Activated CD4-positive, alpha-beta memory T cell treated with anti-CD3 and anti-CD28 coated beads, Interleukin-2, amount 10 ng/mL, durations not matched to agents 7 days and 5 days (primary cell): ENCODE data around the gene SNAI1. TPM values are rescaled to one million over a fixed set of nuclear protein-coding genes. Genes with fewer than 3 reads are reported as not detected.

Source experiments
- CTCF ChIA-PET: fragments of 350-600 bp; sonication (Branson Sonifier 250); formaldehyde crosslinking; loops from one replicate; lab custom pipeline; 2021; ENCODE audit warnings: antibody characterized with exemption, inconsistent platforms; lab: Charles Lee
- POLR2A ChIA-PET: fragments of 350-600 bp; sonication (Branson Sonifier 250); formaldehyde crosslinking; loops from one replicate; lab custom pipeline; 2021; ENCODE audit warnings: antibody characterized with exemption; lab: Charles Lee
- DNase-seq: peaks from one replicate; pipeline ENCODE4 v3.0.0-alpha.2; 2020
- H3K27ac Mint-ChIP-seq: one replicate; pipeline ENCODE4 v1.8.0; 2021; ENCODE audit warnings: mild to moderate bottlenecking, mixed read lengths
- H3K27me3 Mint-ChIP-seq: one replicate; pipeline ENCODE4 v1.8.0; 2021; ENCODE audit warnings: mixed read lengths
- H3K36me3 Mint-ChIP-seq: one replicate; pipeline ENCODE4 v1.8.0; 2021; ENCODE audit warnings: low read depth, mixed read lengths
- H3K4me1 Mint-ChIP-seq: one replicate; pipeline ENCODE4 v1.8.0; 2021; ENCODE audit warnings: mixed read lengths
- H3K4me3 Mint-ChIP-seq: one replicate; pipeline ENCODE4 v1.8.0; 2021; ENCODE audit warnings: mild to moderate bottlenecking, mixed read lengths
- H3K9me3 Mint-ChIP-seq: one replicate; pipeline ENCODE4 v1.8.0; 2021; ENCODE audit warnings: mixed read lengths
- total RNA-seq, 2 experiments: library from RNA; stranded (reverse); gene quantifications; one replicate each; pipeline ENCODE4 v1.2.3, GENCODE V29; 2021

SNAI1 gene
- total RNA-seq, 2 experiments from 2014 or later, result 0.28 to 0.38 TPM

DNA sequence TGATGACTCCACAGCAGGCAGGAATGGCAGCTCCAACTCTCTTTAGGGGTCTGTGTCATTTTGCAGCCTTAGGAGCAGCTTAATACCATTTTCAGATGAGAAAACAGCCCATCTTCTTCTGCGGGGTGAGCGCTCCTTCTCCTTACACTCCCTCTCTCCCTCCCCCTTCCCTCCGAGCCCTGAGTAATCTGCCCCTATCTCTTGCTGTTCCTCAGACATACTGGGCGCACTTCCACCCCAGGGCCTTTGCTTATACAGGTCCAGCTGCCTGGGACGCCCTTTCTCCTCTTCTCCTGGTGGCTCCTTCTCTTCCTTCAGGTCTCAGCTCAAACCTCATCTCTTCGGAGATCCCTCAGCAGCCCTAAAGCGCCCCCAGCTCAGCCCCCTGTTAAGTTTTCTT is 54.8 kb downstream of the SNAI1 start:
- H3K9me3 Mint-ChIP-seq, result no peaks in the 10 kb centered on the region
- no peak overlapping the region for H3K27ac Mint-ChIP-seq
- H3K36me3 Mint-ChIP-seq, result no peaks in the 10 kb centered on the region
- POLR2A ChIA-PET, result interaction anchor here (1.4 kb wide), 1 partner anchor 12 kb away, joined by 4 read pairs; no protein-coding TSS in a partner anchor
- H3K4me3 Mint-ChIP-seq, result no peak overlapping the region
- no peaks in the 10 kb centered on the region for H3K4me1 Mint-ChIP-seq
- CTCF ChIA-PET, result interaction anchor here (2.4 kb wide), 1 partner anchor 34 kb away, joined by 14 read pairs; no protein-coding TSS in a partner anchor
- H3K27me3 Mint-ChIP-seq, result no peaks in the 10 kb centered on the region
- DNase-seq, result no peak

DNA sequence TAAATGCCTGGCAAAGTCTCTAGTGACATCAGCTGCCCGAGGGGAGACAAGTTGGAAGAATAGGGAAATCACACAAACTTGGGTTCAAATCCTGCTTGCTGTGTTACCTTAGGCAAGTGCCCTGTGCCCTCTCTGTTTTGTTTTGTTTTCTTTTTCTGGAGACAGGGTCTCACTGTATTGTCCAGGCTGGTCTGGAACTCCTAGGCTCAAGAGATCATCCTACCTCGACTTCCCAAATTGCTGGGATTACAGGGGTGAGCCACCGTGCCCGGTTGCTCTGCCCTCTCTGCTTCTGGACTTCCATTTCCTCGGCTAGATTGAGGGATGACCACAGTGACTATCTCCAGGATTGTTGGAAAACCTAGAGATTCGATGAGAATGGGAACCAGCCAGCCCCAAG is 55.4 kb downstream of the SNAI1 start:
- DNase-seq, result no peak
- no peaks in the 10 kb centered on the region for H3K36me3 Mint-ChIP-seq
- H3K4me3 Mint-ChIP-seq, result no peak overlapping the region
- no peak overlapping the region for H3K27ac Mint-ChIP-seq
- H3K4me1 Mint-ChIP-seq, result no peaks in the 10 kb centered on the region
- no peaks in the 10 kb centered on the region for H3K9me3 Mint-ChIP-seq
- no peaks in the 10 kb centered on the region for H3K27me3 Mint-ChIP-seq
- ChIA-PET POLR2A (no interaction called here), CTCF (interaction anchor here (2.4 kb wide), 1 partner anchor 33 kb away, joined by 14 read pairs; no protein-coding TSS in a partner anchor)

Other genes with a start within 250 kb of the SNAI1 start
- gene SLC9A8, start 170.2 kb upstream of the SNAI1 start, total RNA-seq, result 10 to 100 TPM; 18.0 to 21.0 TPM
- 1 to 10 TPM; 8.4 to 9.0 TPM for gene SPATA2, start 67.5 kb upstream of the SNAI1 start, total RNA-seq
- gene RNF114, start 46.6 kb upstream of the SNAI1 start, total RNA-seq, result 10 to 100 TPM; 66.4 to 76.4 TPM
- gene UBE2V1, start 130.2 kb downstream of the SNAI1 start, total RNA-seq, result 100 to 1,000 TPM; 153 to 154 TPM
- gene PEDS1, start 170.7 kb downstream of the SNAI1 start, total RNA-seq, result 10 to 100 TPM; 30.3 to 32.3 TPM
- gene CEBPB, start 207.8 kb downstream of the SNAI1 start, total RNA-seq, result 10 to 100 TPM; 36.5 to 37.5 TPM